HepG2 (cell line): ENCODE data around the gene DCST2. TPM values are rescaled to one million over a fixed set of nuclear protein-coding genes. Genes with fewer than 3 reads are reported as not detected.

Experiments used
- DPF2 ChIP-seq: sonication (generic); formaldehyde crosslinking; IDR thresholded peaks from 2 replicates; pipeline ENCODE4 v1.4.0; 2020; ENCODE audit warnings: mild to moderate bottlenecking, low read depth, missing genetic modification reagents, borderline replicate concordance
- GLMP ChIP-seq: sonication (generic); formaldehyde crosslinking; IDR thresholded peaks from 2 replicates; pipeline ENCODE4 v1.9.0; 2021; ENCODE audit warnings: missing genetic modification reagents, mild to moderate bottlenecking, borderline replicate concordance
- GZF1 ChIP-seq: sonication (generic); formaldehyde crosslinking; IDR thresholded peaks from 2 replicates; pipeline ENCODE4 v1.5.1; 2020; ENCODE audit warnings: mild to moderate bottlenecking, missing genetic modification reagents
- IKZF1 ChIP-seq: fragments of 450-650 bp; IDR thresholded peaks from 2 replicates; pipeline ENCODE4 v1.7.1; 2016
- JUN ChIP-seq: sonication (generic); formaldehyde crosslinking; IDR thresholded peaks from 2 replicates; pipeline ENCODE4 v1.4.0; 2020; ENCODE audit warnings: mild to moderate bottlenecking, missing genetic modification reagents
- LBX2 ChIP-seq: sonication (generic); formaldehyde crosslinking; IDR thresholded peaks from 2 replicates; pipeline ENCODE4 v1.5.0; 2020; ENCODE audit warnings: missing genetic modification reagents, mild to moderate bottlenecking, borderline replicate concordance
- MTF1 ChIP-seq: sonication (generic); formaldehyde crosslinking; IDR thresholded peaks from 2 replicates; pipeline ENCODE4 v1.5.0; 2020; ENCODE audit warnings: missing genetic modification reagents
- PHF8 ChIP-seq: sonication (generic); formaldehyde crosslinking; IDR thresholded peaks from 2 replicates; pipeline ENCODE4 v1.5.0; 2020; ENCODE audit warnings: missing genetic modification reagents
- RFXANK ChIP-seq: IDR thresholded peaks from 2 replicates; pipeline ENCODE4 v1.6.1; 2016
- SATB2 ChIP-seq: sonication (generic); formaldehyde crosslinking; IDR thresholded peaks from 2 replicates; pipeline ENCODE4 v1.5.0; 2020; ENCODE audit warnings: missing genetic modification reagents
- ZBED4 ChIP-seq: sonication (generic); formaldehyde crosslinking; IDR thresholded peaks from 2 replicates; pipeline ENCODE4 v1.4.0; 2020; ENCODE audit warnings: missing genetic modification reagents, borderline replicate concordance
- ZNF136 ChIP-seq: sonication (generic); formaldehyde crosslinking; IDR thresholded peaks from 2 replicates; pipeline ENCODE4 v1.8.1; 2022; ENCODE audit warnings: low read depth, mild to moderate bottlenecking, moderate library complexity, missing genetic modification reagents
- ZNF142 ChIP-seq: sonication (generic); formaldehyde crosslinking; IDR thresholded peaks from 2 replicates; pipeline ENCODE4 v1.4.0; 2020; ENCODE audit warnings: missing genetic modification reagents
- ZNF207 ChIP-seq: fragments of 450-650 bp; IDR thresholded peaks from 2 replicates; pipeline ENCODE4 v1.6.1; 2016; ENCODE audit warnings: antibody characterized with exemption, borderline replicate concordance
- ZNF670 ChIP-seq: sonication (generic); formaldehyde crosslinking; IDR thresholded peaks from 2 replicates; pipeline ENCODE4 v1.8.0; 2022; ENCODE audit warnings: mild to moderate bottlenecking, missing genetic modification reagents, borderline replicate concordance
- ZNF776 ChIP-seq: sonication (generic); formaldehyde crosslinking; IDR thresholded peaks from 2 replicates; pipeline ENCODE4 v1.4.0; 2020; ENCODE audit warnings: mild to moderate bottlenecking, missing genetic modification reagents
- ZNF883 ChIP-seq: sonication (generic); formaldehyde crosslinking; IDR thresholded peaks from 2 replicates; pipeline ENCODE4 v1.5.1; 2020; ENCODE audit warnings: mild to moderate bottlenecking, missing genetic modification reagents; ENCODE audit errors: not compliant biosample characterization
- polyA plus RNA-seq, 8 experiments: library from polyadenylated mRNA; depleted of rRNA in 3 of 8; stranded (reverse) in 7 of 8; unstranded in 1 of 8; fragments of >200 nt; fragmentation: Illumina TruSeq in 4 of 8; extraction: Trizol in 4 of 8; gene quantifications; 2 replicates each; pipeline versions ENCODE4 v1.2.1 to v1.2.3, GENCODE V29; 2011 to 2016; ENCODE audit warnings: low read depth in 4 of 8, missing spikeins in 1 of 8, mixed read lengths in 1 of 8; ENCODE audit not compliant: insufficient read depth in 1 of 8
- total RNA-seq, 5 experiments: library from RNA; depleted of rRNA; stranded (reverse); fragments of >200 nt; fragmentation: Illumina TruSeq; extraction: Trizol; gene quantifications; 2 replicates each; pipeline ENCODE4 v1.2.3, GENCODE V29; 2016; ENCODE audit warnings: low read depth in 1 of 5

The DCST2 gene
- total and polyA plus RNA-seq, 2 of the 13 experiments (the other 11 are each of a cell fraction or from before 2014, with no cell fraction given) = 0.74 TPM; not detected in 1

GRCh38 chr1:155050560-155051341 is 17.2 kb upstream of the DCST2 start, which contains the start of gene ADAM15 (continued):
- TF ChIP-seq GLMP (no peak), ZNF207 (no peak), ZNF670 (CRISPR knock-in tag) (peak; percentile 55; the same call in 1 of the 2 replicates), ZNF776 (CRISPR knock-in tag) (peak; percentile 43; the same call in 1 of the 2 replicates), ZNF142 (peak; percentile 90), JUN (CRISPR knock-in tag) (no peak), SATB2 (CRISPR knock-in tag) (no peak), DPF2 (CRISPR knock-in tag) (no peak), ZNF136 (CRISPR knock-in tag) (no peak; the same call in 1 of the 2 replicates), IKZF1 (no peak), LBX2 (CRISPR knock-in tag) (peak; percentile 78; the same call in 1 of the 2 replicates), RFXANK (CRISPR knock-in tag) (no peak; the same call in 1 of the 2 replicates), ZBED4 (no peak; the same call in 1 of the 2 replicates), GZF1 (CRISPR knock-in tag) (0 out of 2 replicates have a peak, but pooled peaks have one; percentile 53), PHF8 (CRISPR knock-in tag) (peak; percentile 75), ZNF883 (CRISPR knock-in tag) (peak; percentile 77), MTF1 (CRISPR knock-in tag) (no peak)
